Bronchial epithelial cell (primary cell): ENCODE results near the gene TNFAIP8L1. TPM values are rescaled to one million over a fixed set of nuclear protein-coding genes. Genes with fewer than 3 reads are reported as not detected.

ENCODE experiments used
- DNase-seq: peaks from one replicate; pipeline ENCODE4 v3.0.0-alpha.2; 2010; ENCODE audit warnings: low read depth
- FAIRE-seq: peaks from 2 replicates; lab custom pipeline; 2011; peaks lifted over from hg19 to GRCh38; lab: Jason Lieb, UNC
- H3K27me3 ChIP-seq: 2 replicates; pipeline ENCODE4 v1.5.1; 2011; ENCODE audit warnings: low read length; ENCODE audit not compliant: control insufficient read depth, insufficient read depth
- H3K36me3 ChIP-seq: 2 replicates; pipeline ENCODE4 v1.5.1; 2011; ENCODE audit warnings: low read length; ENCODE audit not compliant: control insufficient read depth, insufficient read depth
- H3K4me3 ChIP-seq: 2 replicates; pipeline ENCODE4 v1.5.1; 2011; ENCODE audit warnings: mild to moderate bottlenecking, low read depth, low read length, control low read depth
- CTCF ChIP-seq: IDR thresholded peaks from 2 replicates; pipeline ENCODE4 v1.5.1; 2011; ENCODE audit warnings: mild to moderate bottlenecking, moderate library complexity, low read length, control low read depth, inconsistent platforms; ENCODE audit not compliant: insufficient read depth, severe bottlenecking
- total RNA-seq: library from RNA; depleted of rRNA; stranded (reverse); fragments of >200 nt; gene quantifications from 2 replicates; pipeline ENCODE4 v1.2.1, GENCODE V29; 2014

Gene TNFAIP8L1
- total RNA-seq, 1 donor from 2014 or later, result 0.53 TPM

DNA sequence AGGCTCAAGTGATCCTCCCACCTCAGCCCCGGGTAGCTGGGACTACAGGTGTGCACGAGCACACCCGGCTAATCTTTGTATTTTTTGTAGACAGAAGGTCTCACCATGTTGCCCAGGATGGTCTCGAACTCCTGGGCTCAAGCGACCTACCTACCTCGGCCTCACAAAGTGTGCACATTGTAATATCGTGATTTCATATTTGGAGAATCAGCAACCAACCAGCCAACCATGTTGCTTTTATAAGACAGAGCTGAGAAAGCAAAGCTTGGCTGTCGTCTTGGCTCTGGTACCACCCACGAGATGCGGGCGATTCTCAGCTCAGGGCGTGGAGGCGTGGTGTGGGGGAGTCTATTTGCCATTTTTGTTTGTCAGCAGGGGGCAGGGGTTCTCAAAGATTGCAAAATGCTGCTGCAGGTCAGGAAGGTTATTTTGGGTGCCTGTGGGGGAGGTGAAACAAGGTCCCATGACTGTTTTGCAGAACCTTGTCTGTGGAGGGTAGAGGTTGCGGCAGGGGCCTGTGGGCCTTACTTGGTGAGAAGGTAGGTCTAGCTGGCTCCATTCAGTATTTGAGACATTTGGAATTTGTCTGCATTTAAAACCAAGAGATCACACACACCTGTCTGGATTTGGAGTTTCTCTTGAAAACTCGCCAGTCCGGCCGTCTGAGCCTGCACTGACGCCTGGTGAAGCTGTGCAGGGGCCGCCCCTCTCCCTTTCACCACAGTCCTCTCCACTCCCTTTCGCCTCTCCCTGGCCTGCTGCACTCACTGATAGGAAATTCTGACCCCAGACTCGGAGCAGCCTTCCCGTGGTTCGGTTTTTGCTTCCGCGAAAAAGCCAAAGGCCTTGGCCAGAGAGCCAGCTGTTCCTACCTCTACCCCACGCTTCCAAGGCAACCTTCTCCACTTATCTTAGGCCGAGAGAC is 15.4 kb downstream of the TNFAIP8L1 start:
- no peak for FAIRE-seq
- H3K4me3 ChIP-seq, result no peak overlapping the region

GRCh38 chr19:4656102-4656501 is 16.8 kb downstream of the TNFAIP8L1 start:
- DNase-seq, result no peak
- peaks cover 13% of the 10 kb centered on the region for H3K36me3 ChIP-seq
- no peak for TF ChIP-seq CTCF
- no peak for FAIRE-seq
- H3K4me3 ChIP-seq, result no peak overlapping the region
- no peaks in the 10 kb centered on the region for H3K27me3 ChIP-seq

More for the DNA sequence above, 15.4 kb downstream of the TNFAIP8L1 start:
- Histone ChIP-seq H3K36me3 (peaks cover 9% of the 10 kb centered on the region), H3K27me3 (no peaks in the 10 kb centered on the region)
- DNase-seq, result no peak
- no peak for TF ChIP-seq CTCF

DNA sequence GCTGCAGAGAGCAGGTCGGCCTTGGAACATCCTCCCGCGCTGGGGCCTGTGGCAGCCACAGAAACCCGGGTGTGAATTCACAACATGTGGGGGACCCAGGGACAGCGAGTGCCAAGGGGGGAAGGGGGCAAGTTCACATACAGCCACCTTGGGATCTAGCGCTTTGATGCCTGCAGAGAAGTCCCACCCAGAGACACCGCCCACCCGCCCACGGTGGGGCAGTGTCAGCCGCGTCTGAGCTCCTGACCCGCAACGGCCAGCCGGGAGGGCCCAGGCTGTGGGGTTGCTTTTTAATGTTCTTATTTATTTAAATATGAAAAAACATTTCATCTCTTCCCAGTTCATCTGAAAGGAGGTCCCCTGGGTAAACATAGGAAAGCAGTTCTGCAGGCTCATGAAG is 17.9 kb downstream of the TNFAIP8L1 start:
- FAIRE-seq, result no peak
- TF ChIP-seq CTCF, result no peak
- peaks cover 20% of the 10 kb centered on the region for H3K36me3 ChIP-seq

GRCh38 chr19:4657835-4658234 is 18.5 kb downstream of the TNFAIP8L1 start:
- TF ChIP-seq CTCF, result no peak
- no peak overlapping the region for H3K4me3 ChIP-seq
- peaks cover 22% of the 10 kb centered on the region for H3K36me3 ChIP-seq
- no peaks in the 10 kb centered on the region for H3K27me3 ChIP-seq
- DNase-seq (no peak), FAIRE-seq (no peak)

More for the DNA sequence above, 17.9 kb downstream of the TNFAIP8L1 start:
- Histone ChIP-seq H3K27me3 (no peaks in the 10 kb centered on the region), H3K4me3 (no peak overlapping the region)
- no peak for DNase-seq

GRCh38 chr19:4660181-4660791 is 21.0 kb downstream of the TNFAIP8L1 start:
- TF ChIP-seq CTCF, result peak; percentile 18
- Histone ChIP-seq H3K27me3 (no peaks in the 10 kb centered on the region), H3K4me3 (no peak overlapping the region), H3K36me3 (peaks cover 32% of the 10 kb centered on the region)
- DNase-seq (no peak), FAIRE-seq (no peak)
